Kidney (tissue), 14 donors: ENCODE results near the gene KIRREL3. TPM values are rescaled to one million over a fixed set of nuclear protein-coding genes. Genes with fewer than 3 reads are reported as not detected.

Source experiments
- DNase-seq, 5 donors: peaks; one replicate each; pipeline ENCODE4 v3.0.0-alpha.2; 2013 to 2020
- FAIRE-seq: peaks from 2 replicates; lab custom pipeline; 2012; peaks lifted over from hg19 to GRCh38; lab: Jason Lieb, UNC
- H3K27ac ChIP-seq, 2 donors: one replicate each; pipeline ENCODE4 v1.7.0; 2013; ENCODE audit warnings: low read depth in 2 of 2, low read length in 2 of 2, inconsistent platforms in 1 of 2
- H3K27me3 ChIP-seq: one replicate; pipeline ENCODE4 v1.7.1; 2013; ENCODE audit warnings: low read length, inconsistent platforms; ENCODE audit not compliant: control insufficient read depth, insufficient read depth
- H3K36me3 ChIP-seq, 3 donors: one replicate each; pipeline versions ENCODE4 v1.7.0 to v1.7.1; 2013; ENCODE audit warnings: low read length in 3 of 3, control low read depth in 1 of 3, inconsistent platforms in 1 of 3; ENCODE audit not compliant: insufficient read depth in 3 of 3, control insufficient read depth in 2 of 3
- H3K4me1 ChIP-seq, 3 donors: one replicate each; pipeline versions ENCODE4 v1.7.0 to v1.7.1; 2013; ENCODE audit warnings: low read length in 3 of 3, inconsistent platforms in 1 of 3, low read depth in 1 of 3; ENCODE audit not compliant: control insufficient read depth in 2 of 3, insufficient read depth in 2 of 3
- H3K4me3 ChIP-seq, 3 donors: one replicate each; pipeline versions ENCODE4 v1.7.0 to v1.8.1; 2013; ENCODE audit warnings: low read length in 3 of 3, control low read depth in 1 of 3, inconsistent platforms in 1 of 3
- H3K9ac ChIP-seq, 3 donors: one replicate each; pipeline versions ENCODE4 v1.7.0 to v1.7.1; 2013; ENCODE audit warnings: low read length in 3 of 3, control low read depth in 1 of 3, inconsistent platforms in 1 of 3
- H3K9me3 ChIP-seq, 3 donors: one replicate each; pipeline versions ENCODE4 v1.7.0 to v1.7.1; 2013; ENCODE audit warnings: low read length in 3 of 3, control low read depth in 1 of 3, inconsistent platforms in 1 of 3; ENCODE audit not compliant: control insufficient read depth in 2 of 3, insufficient read depth in 1 of 3
- intact Hi-C: fragments of 100-400 bp; cut with DNase I; formaldehyde crosslinking; loops from one replicate; pipeline ENCODE4 v1.11.1; 2022
- polyA plus RNA-seq: library from polyadenylated mRNA; stranded (reverse); fragments of 350-450 nt; fragmentation: Illumina TruSeq; extraction: RNeasy Lipid Tissue Mini Kit (QIAGEN cat#74804); gene quantifications from one replicate; pipeline ENCODE4 v1.2.3, GENCODE V29; 2014; ENCODE audit warnings: low read depth, low replicate concordance; ENCODE audit not compliant: insufficient read depth
- total RNA-seq: library from RNA; stranded (reverse); fragmentation: NEBNext Ultra II Directional; extraction: Animal tissue kit (Norgen Biotek cat#: 25700); gene quantifications from one replicate; pipeline ENCODE4 v1.2.1, GENCODE V29; 2021
- TF ChIP-seq, protein P1 (sequence below): IDR thresholded peaks from 3 replicates; pipeline ENCODE4 v1.5.1; 2012; ENCODE audit warnings: mild to moderate bottlenecking, moderate library complexity, borderline replicate concordance; ENCODE audit not compliant: insufficient read depth; ENCODE audit errors: extremely low read depth
- donor health status: control.
- donor health status: control.
- donor health status: control.
- donor health status: control.
- donor health status: control.
- donor health status: DM: yes; HTN: yes; CAD: no.
- donor health status: Normal renal cell carcinoma (clear cell type).

The KIRREL3 gene
- total and polyA plus RNA-seq, 2 donors from 2014 or later, result 0.19 to 0.22 TPM

DNA sequence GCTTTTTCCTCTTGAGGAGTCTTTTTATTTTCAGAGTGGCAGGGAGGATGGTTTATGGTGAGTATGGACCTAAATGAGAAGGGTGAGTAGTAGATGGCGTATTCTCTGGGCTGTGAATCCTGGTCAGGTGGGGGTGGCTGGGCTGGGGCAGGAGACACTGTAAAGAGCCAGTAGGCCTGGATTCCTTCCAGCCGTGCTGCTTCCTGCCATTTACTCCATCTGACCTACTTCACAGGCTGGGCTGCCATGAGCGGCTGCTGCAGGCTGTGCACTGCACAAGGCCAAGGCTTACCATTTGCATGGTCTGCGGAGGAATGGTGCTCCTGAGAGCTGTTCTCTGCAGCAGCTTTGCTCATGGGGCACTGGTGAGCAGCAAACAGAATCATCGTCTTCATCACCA is 297.6 kb downstream of the KIRREL3 start:
- no peak overlapping the region for H3K9ac ChIP-seq

GRCh38 chr11:126702165-126702720 is 298.3 kb downstream of the KIRREL3 start:
- no peak overlapping the region for H3K4me3 ChIP-seq
- DNase-seq (no peak), FAIRE-seq (no peak)
- no peaks in the 10 kb centered on the region for H3K4me1 ChIP-seq
- H3K27ac ChIP-seq, result no peak overlapping the region
- H3K9me3 ChIP-seq, result no peaks in the 10 kb centered on the region
- no peak overlapping the region for H3K9ac ChIP-seq
- H3K27me3 ChIP-seq, result no peaks in the 10 kb centered on the region
- intact Hi-C loops, result no loop called here
- TF ChIP-seq, protein P1, sequence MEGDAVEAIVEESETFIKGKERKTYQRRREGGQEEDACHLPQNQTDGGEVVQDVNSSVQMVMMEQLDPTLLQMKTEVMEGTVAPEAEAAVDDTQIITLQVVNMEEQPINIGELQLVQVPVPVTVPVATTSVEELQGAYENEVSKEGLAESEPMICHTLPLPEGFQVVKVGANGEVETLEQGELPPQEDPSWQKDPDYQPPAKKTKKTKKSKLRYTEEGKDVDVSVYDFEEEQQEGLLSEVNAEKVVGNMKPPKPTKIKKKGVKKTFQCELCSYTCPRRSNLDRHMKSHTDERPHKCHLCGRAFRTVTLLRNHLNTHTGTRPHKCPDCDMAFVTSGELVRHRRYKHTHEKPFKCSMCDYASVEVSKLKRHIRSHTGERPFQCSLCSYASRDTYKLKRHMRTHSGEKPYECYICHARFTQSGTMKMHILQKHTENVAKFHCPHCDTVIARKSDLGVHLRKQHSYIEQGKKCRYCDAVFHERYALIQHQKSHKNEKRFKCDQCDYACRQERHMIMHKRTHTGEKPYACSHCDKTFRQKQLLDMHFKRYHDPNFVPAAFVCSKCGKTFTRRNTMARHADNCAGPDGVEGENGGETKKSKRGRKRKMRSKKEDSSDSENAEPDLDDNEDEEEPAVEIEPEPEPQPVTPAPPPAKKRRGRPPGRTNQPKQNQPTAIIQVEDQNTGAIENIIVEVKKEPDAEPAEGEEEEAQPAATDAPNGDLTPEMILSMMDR, result no peak
- no peaks in the 10 kb centered on the region for H3K36me3 ChIP-seq

More for the DNA sequence above, 297.6 kb downstream of the KIRREL3 start:
- Histone ChIP-seq H3K36me3 (no peaks in the 10 kb centered on the region), H3K4me1 (no peaks in the 10 kb centered on the region), H3K27ac (no peak overlapping the region), H3K27me3 (no peaks in the 10 kb centered on the region), H3K9me3 (no peaks in the 10 kb centered on the region), H3K4me3 (no peak overlapping the region)
- no peak for FAIRE-seq
- DNase-seq, result peak in 1 of 5 donors; percentile 34
- TF ChIP-seq, protein P1, result no peak
- intact Hi-C loops, result no loop called here

GRCh38 chr11:126701520-126701897 is 299.1 kb downstream of the KIRREL3 start:
- no peak overlapping the region for H3K4me3 ChIP-seq
- intact Hi-C loops, result no loop called here
- no peaks in the 10 kb centered on the region for H3K36me3 ChIP-seq

More at GRCh38 chr11:126701520-126701897, 299.1 kb downstream of the KIRREL3 start:
- no peak overlapping the region for H3K9ac ChIP-seq
- TF ChIP-seq, protein P1, result no peak
- no peak for FAIRE-seq
- H3K4me1 ChIP-seq, result no peaks in the 10 kb centered on the region
- no peaks in the 10 kb centered on the region for H3K27me3 ChIP-seq
- H3K27ac ChIP-seq, result no peak overlapping the region
- no peaks in the 10 kb centered on the region for H3K9me3 ChIP-seq
- no peak for DNase-seq
